Testis (tissue), 3 donors: ENCODE data around the gene IGSF10. TPM values are rescaled to one million over a fixed set of nuclear protein-coding genes. Genes with fewer than 3 reads are reported as not detected.

Experiments
- DNase-seq: peaks from one replicate; pipeline ENCODE4 v3.0.0-alpha.2; 2019
- H3K27ac ChIP-seq, 2 donors: fragments of 200-600 bp; sonication (generic); one replicate each; pipeline ENCODE4 v1.5.1; 2019
- H3K27me3 ChIP-seq: fragments of 200-600 bp; sonication (generic); one replicate; pipeline ENCODE4 v1.5.1; 2019
- H3K36me3 ChIP-seq: fragments of 200-600 bp; sonication (generic); one replicate; pipeline ENCODE4 v1.5.1; 2017; ENCODE audit warnings: low read depth; ENCODE audit errors: missing control alignments
- H3K4me1 ChIP-seq: fragments of 200-600 bp; sonication (generic); one replicate; pipeline ENCODE4 v1.5.1; 2019
- H3K4me3 ChIP-seq, 2 donors: fragments of 200-600 bp; sonication (generic); one replicate each; pipeline ENCODE4 v1.5.1; 2017 to 2019
- H3K9me3 ChIP-seq: fragments of 200-600 bp; sonication (generic); one replicate; pipeline ENCODE4 v1.5.1; 2017
- CTCF ChIP-seq, 3 experiments: fragments of 450-650 bp in 2 of 3; fragments of 200-600 bp in 1 of 3; sonication (generic) in 1 of 3; IDR thresholded peaks; one replicate each; pipeline ENCODE4 v1.5.1; 2016 to 2019; ENCODE audit warnings: antibody characterized with exemption in 3 of 3, mild to moderate bottlenecking in 2 of 3, moderate library complexity in 1 of 3
- POLR2A ChIP-seq: fragments of 450-650 bp; IDR thresholded peaks from one replicate; pipeline ENCODE4 v1.6.1; 2017; ENCODE audit warnings: antibody characterized with exemption, mild to moderate bottlenecking, moderate library complexity
- WGBS, 2 donors: methylation state at CpG; one replicate each; pipeline ENCODE4 v1.1.5; 2018; 5-methylcytosine and 5-hydroxymethylcytosine counted together
- intact Hi-C: fragments of 100-400 bp; cut with DNase I; formaldehyde crosslinking; loops from one replicate; pipeline ENCODE4 v1.15.1; 2023; ENCODE audit warnings: low total_unique reads
- polyA plus RNA-seq: library from polyadenylated mRNA; stranded (reverse); fragments of 350-450 nt; fragmentation: Illumina TruSeq; extraction: RNeasy Lipid Tissue Mini Kit (QIAGEN cat#74804); gene quantifications from one replicate; pipeline ENCODE4 v1.2.3, GENCODE V29; 2014; ENCODE audit warnings: low read depth, low replicate concordance; ENCODE audit not compliant: insufficient read depth
- total RNA-seq, 2 donors: library from RNA; depleted of rRNA; stranded (reverse); fragments of >200 nt; gene quantifications; one replicate each; pipeline ENCODE4 v1.2.3, GENCODE V29; 2016

Gene IGSF10
- total and polyA plus RNA-seq, 3 donors from 2014 or later: 5.6 to 26.1 (median 12.3) TPM

DNA sequence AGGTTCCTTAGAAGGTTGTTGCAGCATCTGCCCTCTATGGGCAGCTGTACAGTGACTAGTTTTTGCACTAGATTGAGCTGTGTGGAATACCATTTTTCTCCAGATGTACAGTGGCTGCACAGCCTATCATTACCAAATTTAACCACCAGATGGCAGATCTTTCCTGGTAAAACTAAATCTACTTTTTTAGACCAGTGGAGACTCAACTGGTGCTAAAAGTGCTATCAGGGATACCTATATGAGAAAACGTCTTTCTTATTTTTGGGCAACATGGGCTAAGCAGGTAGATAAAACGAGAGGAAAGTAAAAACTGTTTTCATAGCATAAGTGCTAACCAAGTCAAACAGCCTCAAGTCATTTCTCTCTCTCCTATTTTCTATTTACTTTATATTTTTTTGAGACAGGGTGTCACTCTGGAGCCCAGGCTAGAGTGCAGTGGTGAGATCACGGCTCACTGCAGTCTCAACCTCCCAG is 21.2 kb downstream of the IGSF10 start:
- H3K9me3 ChIP-seq: no peaks in the 10 kb centered on the region
- H3K4me3 ChIP-seq: no peak overlapping the region
- no peaks in the 10 kb centered on the region for H3K27me3 ChIP-seq
- 40 to 49% methylated on average over 3 of the region's 3 CpGs for WGBS, 2 donors
- no peaks in the 10 kb centered on the region for H3K4me1 ChIP-seq
- no peak overlapping the region for H3K27ac ChIP-seq
- no peaks in the 10 kb centered on the region for H3K36me3 ChIP-seq
- TF ChIP-seq CTCF (IDR thresholded peaks at IDR 0.05) (peak; percentile 81 to 88 (median 88)), POLR2A (no peak)
- intact Hi-C loops: loop anchor here (5.0 kb wide), 1 partner anchor 403 kb away; no protein-coding TSS in a partner anchor
- DNase-seq: peak; percentile 56

DNA sequence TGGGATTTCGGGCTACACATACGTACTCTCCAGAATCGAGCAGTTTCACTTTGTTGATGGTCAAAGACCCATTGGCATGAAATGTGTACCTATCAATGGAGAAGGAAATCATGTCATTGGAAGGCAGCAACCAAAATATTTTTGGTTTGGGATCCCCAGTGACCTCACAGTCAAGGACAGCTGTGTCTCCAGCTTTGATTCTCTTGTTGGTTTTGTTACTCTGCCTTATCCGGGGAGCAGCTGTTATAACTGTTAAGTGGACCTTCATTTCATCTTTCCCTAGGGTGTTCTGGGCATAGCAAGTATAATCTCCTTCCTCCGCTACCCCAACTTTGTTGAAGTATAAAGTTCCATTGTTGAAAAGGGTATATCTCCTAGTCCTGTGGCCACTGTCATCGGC is 23.0 kb downstream of the IGSF10 start:
- no peak overlapping the region for H3K27ac ChIP-seq
- H3K36me3 ChIP-seq: no peaks in the 10 kb centered on the region
- no peak for TF ChIP-seq POLR2A
- no peak for TF ChIP-seq CTCF (IDR thresholded peaks at IDR 0.05)
- intact Hi-C loops: loop anchor here (5.0 kb wide), 1 partner anchor 404 kb away; no protein-coding TSS in a partner anchor
- no peak for DNase-seq
- 89 to 91% methylated on average over 6 of the region's 6 CpGs for WGBS, 2 donors
- no peaks in the 10 kb centered on the region for H3K9me3 ChIP-seq
- no peaks in the 10 kb centered on the region for H3K27me3 ChIP-seq
- H3K4me3 ChIP-seq: no peak overlapping the region
- no peaks in the 10 kb centered on the region for H3K4me1 ChIP-seq

DNA sequence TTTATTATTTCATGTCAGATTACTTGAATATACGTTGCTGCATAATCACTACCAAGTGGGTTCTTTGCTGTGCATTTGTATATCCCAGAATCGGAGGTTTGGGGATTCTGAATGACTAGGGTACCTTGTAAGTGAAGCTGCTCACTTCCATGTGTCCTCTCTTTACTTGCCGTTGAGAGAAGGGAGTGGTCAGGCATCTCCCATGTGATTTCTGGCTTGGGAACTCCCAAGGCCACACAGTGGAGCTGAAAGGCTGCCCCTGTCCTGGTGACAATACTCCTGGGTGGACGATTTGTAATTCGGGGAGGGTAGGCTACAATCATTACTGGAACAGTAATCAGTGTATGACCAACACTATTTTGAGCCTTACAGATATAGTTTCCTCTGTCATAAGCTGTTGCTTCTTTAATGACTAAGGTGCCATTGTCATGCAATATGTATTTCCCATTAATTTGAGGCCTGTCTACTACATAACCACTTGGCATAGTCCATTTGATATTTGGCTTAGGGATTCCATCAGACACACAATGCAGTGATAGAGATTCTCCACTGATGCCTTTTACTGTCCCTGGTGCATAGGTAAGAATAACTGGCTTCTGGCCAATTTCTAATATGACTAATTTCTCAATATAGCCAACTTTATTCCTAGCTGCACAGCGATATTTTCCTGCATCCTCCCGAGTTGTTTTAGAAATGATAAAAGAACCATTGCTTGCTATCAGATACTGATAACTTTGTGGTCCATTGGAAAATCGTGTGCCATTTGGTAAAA is 24.0 kb downstream of the IGSF10 start:
- H3K4me1 ChIP-seq: no peaks in the 10 kb centered on the region
- H3K36me3 ChIP-seq: no peaks in the 10 kb centered on the region
- H3K27me3 ChIP-seq: no peaks in the 10 kb centered on the region
- no peak overlapping the region for H3K27ac ChIP-seq
- no peak for DNase-seq
- intact Hi-C loops: loop anchor here (5.0 kb wide), 1 partner anchor 405 kb away; no protein-coding TSS in a partner anchor
- no peak overlapping the region for H3K4me3 ChIP-seq
- no peak for TF ChIP-seq POLR2A
- no peak for TF ChIP-seq CTCF (IDR thresholded peaks at IDR 0.05)
- H3K9me3 ChIP-seq: no peaks in the 10 kb centered on the region
- WGBS, 2 donors: 79 to 82% methylated on average over 8 of the region's 8 CpGs

GRCh38 chr3:151434151-151434890 is 26.5 kb downstream of the IGSF10 start:
- DNase-seq: no peak
- no peak overlapping the region for H3K27ac ChIP-seq
- 79% methylated on average over 1 of the region's 1 CpG for WGBS, 2 donors
- intact Hi-C loops: no loop called here
- no peaks in the 10 kb centered on the region for H3K9me3 ChIP-seq
- no peaks in the 10 kb centered on the region for H3K4me1 ChIP-seq
- no peaks in the 10 kb centered on the region for H3K27me3 ChIP-seq
- TF ChIP-seq POLR2A (no peak), CTCF (IDR thresholded peaks at IDR 0.05) (no peak)
- no peaks in the 10 kb centered on the region for H3K36me3 ChIP-seq
- no peak overlapping the region for H3K4me3 ChIP-seq
